WTC11 (cell line): ENCODE results near the gene IPO8. TPM values are rescaled to one million over a fixed set of nuclear protein-coding genes. Genes with fewer than 3 reads are reported as not detected.
A peak's percentile ranks its signal among the peaks of the same experiment; 100 is the strongest.

ENCODE experiments used
- AFF4 ChIP-seq: sonication (generic); formaldehyde crosslinking; IDR thresholded peaks from 2 replicates; pipeline ENCODE4 v1.8.1; 2023; ENCODE audit warnings: mild to moderate bottlenecking, missing genetic modification reagents, borderline replicate concordance
- AR ChIP-seq: fragments of 250-450 bp; sonication (Bioruptor Pico); IDR thresholded peaks from 2 replicates; pipeline ENCODE4 v1.9.0; 2021; ENCODE audit warnings: mild to moderate bottlenecking
- ARID4B ChIP-seq: sonication (generic); formaldehyde crosslinking; IDR thresholded peaks from 2 replicates; pipeline ENCODE4 v1.8.0; 2023; ENCODE audit warnings: missing genetic modification reagents, mild to moderate bottlenecking, borderline replicate concordance
- ATF1 ChIP-seq: sonication (generic); formaldehyde crosslinking; IDR thresholded peaks from 2 replicates; pipeline ENCODE4 v1.8.1; 2023; ENCODE audit warnings: mild to moderate bottlenecking, moderate library complexity, missing genetic modification reagents
- CBFB ChIP-seq: sonication (generic); formaldehyde crosslinking; IDR thresholded peaks from 2 replicates; pipeline ENCODE4 v1.8.1; 2022; ENCODE audit warnings: mild to moderate bottlenecking, low read depth, missing genetic modification reagents
- E2F1 ChIP-seq: sonication (generic); formaldehyde crosslinking; IDR thresholded peaks from 2 replicates; pipeline ENCODE4 v1.8.0; 2022; ENCODE audit warnings: mild to moderate bottlenecking, missing genetic modification reagents
- FOXJ3 ChIP-seq: sonication (generic); formaldehyde crosslinking; IDR thresholded peaks from 2 replicates; pipeline ENCODE4 v1.9.0; 2021; ENCODE audit warnings: missing genetic modification reagents, mild to moderate bottlenecking, borderline replicate concordance
- FOXP1 ChIP-seq: sonication (generic); formaldehyde crosslinking; IDR thresholded peaks from 2 replicates; pipeline ENCODE4 v1.8.0; 2022; ENCODE audit warnings: missing genetic modification reagents, mild to moderate bottlenecking, moderate library complexity, borderline replicate concordance
- GABPB1 ChIP-seq: sonication (generic); formaldehyde crosslinking; IDR thresholded peaks from 2 replicates; pipeline ENCODE4 v1.8.1; 2023; ENCODE audit warnings: mild to moderate bottlenecking, missing genetic modification reagents
- HMGA2 ChIP-seq: fragments of 250-450 bp; sonication (Bioruptor Pico); IDR thresholded peaks from 2 replicates; pipeline ENCODE4 v1.4.0; 2021; ENCODE audit warnings: mild to moderate bottlenecking, moderate library complexity
- HMGXB4 ChIP-seq: sonication (generic); formaldehyde crosslinking; IDR thresholded peaks from 2 replicates; pipeline ENCODE4 v1.8.1; 2023; ENCODE audit warnings: mild to moderate bottlenecking, moderate library complexity, missing genetic modification reagents
- MAX ChIP-seq: sonication (generic); formaldehyde crosslinking; IDR thresholded peaks from 2 replicates; pipeline ENCODE4 v1.8.0; 2022; ENCODE audit warnings: mild to moderate bottlenecking, missing genetic modification reagents
- MYBL2 ChIP-seq: sonication (generic); formaldehyde crosslinking; IDR thresholded peaks from 2 replicates; pipeline ENCODE4 v1.8.1; 2023; ENCODE audit warnings: mild to moderate bottlenecking, moderate library complexity, missing genetic modification reagents
- PREB ChIP-seq: sonication (generic); formaldehyde crosslinking; IDR thresholded peaks from 2 replicates; pipeline ENCODE4 v1.8.1; 2022; ENCODE audit warnings: mild to moderate bottlenecking, missing genetic modification reagents, moderate library complexity, borderline replicate concordance
- SMAD3 ChIP-seq: sonication (generic); formaldehyde crosslinking; IDR thresholded peaks from 2 replicates; pipeline ENCODE4 v1.8.0; 2022; ENCODE audit warnings: missing genetic modification reagents, mild to moderate bottlenecking, borderline replicate concordance
- TEAD1 ChIP-seq: sonication (generic); formaldehyde crosslinking; IDR thresholded peaks from 2 replicates; pipeline ENCODE4 v1.8.0; 2022; ENCODE audit warnings: mild to moderate bottlenecking, missing genetic modification reagents
- TEAD4 ChIP-seq: sonication (generic); formaldehyde crosslinking; IDR thresholded peaks from 2 replicates; pipeline ENCODE4 v1.8.0; 2022; ENCODE audit warnings: mild to moderate bottlenecking, missing genetic modification reagents
- ZBTB43 ChIP-seq: sonication (generic); formaldehyde crosslinking; IDR thresholded peaks from 2 replicates; pipeline ENCODE4 v1.8.1; 2023; ENCODE audit warnings: mild to moderate bottlenecking, missing genetic modification reagents
- ZNF317 ChIP-seq: sonication (generic); formaldehyde crosslinking; IDR thresholded peaks from 2 replicates; pipeline ENCODE4 v1.8.1; 2023; ENCODE audit warnings: low read depth, mild to moderate bottlenecking, moderate library complexity, missing genetic modification reagents, borderline replicate concordance
- ZNF423 ChIP-seq: fragments of 250-450 bp; sonication (Bioruptor Pico); IDR thresholded peaks from 2 replicates; pipeline ENCODE4 v2.1.2; 2022; ENCODE audit warnings: mild to moderate bottlenecking, moderate library complexity
- total RNA-seq: library from RNA; stranded (reverse); gene quantifications from 3 replicates; pipeline ENCODE4 v1.2.3, GENCODE V29; 2021

Gene IPO8
- total RNA-seq, 1 experiment from 2014 or later: 44.8 TPM

GRCh38 chr12:30695199-30696102 lies at the start of gene IPO8 (continued):
- no peak for TF ChIP-seq ARID4B (CRISPR knock-in tag)
- no peak for TF ChIP-seq ATF1 (CRISPR knock-in tag)
- no peak for TF ChIP-seq MYBL2 (CRISPR knock-in tag)
- TF ChIP-seq AFF4 (CRISPR knock-in tag): no peak
- no peak for TF ChIP-seq SMAD3
- TF ChIP-seq ZNF423 (CRISPR knock-in tag): no peak
- TF ChIP-seq AR: no peak
- TF ChIP-seq FOXJ3 (CRISPR knock-in tag): no peak
- no peak for TF ChIP-seq TEAD1 (CRISPR knock-in tag)
- TF ChIP-seq ZNF317 (CRISPR knock-in tag): no peak
- no peak for TF ChIP-seq TEAD4 (CRISPR knock-in tag)
- TF ChIP-seq GABPB1 (CRISPR knock-in tag): peak; percentile 53; the same call in 1 of the 2 replicates
- TF ChIP-seq HMGA2 (CRISPR knock-in tag): no peak
- TF ChIP-seq PREB (CRISPR knock-in tag): no peak
- no peak for TF ChIP-seq E2F1 (CRISPR knock-in tag)
- no peak for TF ChIP-seq CBFB
- peak; percentile 78 for TF ChIP-seq HMGXB4 (CRISPR knock-in tag)
- 0 out of 2 replicates have a peak, but pooled peaks have one; percentile 11 for TF ChIP-seq ZBTB43 (CRISPR knock-in tag)
- TF ChIP-seq MAX: no peak; the same call in 1 of the 2 replicates
- TF ChIP-seq FOXP1: no peak
